B cell (primary cell): ENCODE data around the gene RBM26.

Source experiments
- EZH2 ChIP-seq: IDR thresholded peaks from 2 replicates; pipeline ENCODE4 v1.6.1; 2012; ENCODE audit warnings: borderline replicate concordance, low read depth, mild to moderate bottlenecking, moderate library complexity, low read length; ENCODE audit not compliant: insufficient read depth, poor library complexity, severe bottlenecking
- TF ChIP-seq, protein P1 (sequence below): fragments of 200-600 bp; IDR thresholded peaks from one replicate; pipeline ENCODE4 v1.8.0; 2022; ENCODE audit warnings: antibody characterized with exemption, mild to moderate bottlenecking

DNA sequence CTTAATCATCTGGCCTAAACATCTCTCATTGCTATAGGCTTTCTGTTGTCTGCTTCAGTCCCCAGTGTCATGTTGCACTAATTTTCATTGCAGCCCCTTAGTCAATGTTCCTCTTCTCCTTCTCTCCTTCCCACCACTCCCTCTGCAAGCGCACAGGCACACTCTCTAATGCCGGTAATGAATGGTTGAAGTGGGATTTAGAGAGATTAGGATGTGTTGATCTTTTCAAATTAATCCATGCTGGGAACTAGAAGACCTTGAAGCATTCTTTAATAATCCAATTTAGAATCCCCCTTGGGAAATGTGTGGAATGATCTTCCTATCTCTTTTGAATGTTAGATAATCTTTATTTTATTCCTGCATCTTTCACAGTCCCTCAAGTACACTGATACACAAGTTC lies 41.7 kb upstream of the RBM26 start:
- TF ChIP-seq, protein P1, sequence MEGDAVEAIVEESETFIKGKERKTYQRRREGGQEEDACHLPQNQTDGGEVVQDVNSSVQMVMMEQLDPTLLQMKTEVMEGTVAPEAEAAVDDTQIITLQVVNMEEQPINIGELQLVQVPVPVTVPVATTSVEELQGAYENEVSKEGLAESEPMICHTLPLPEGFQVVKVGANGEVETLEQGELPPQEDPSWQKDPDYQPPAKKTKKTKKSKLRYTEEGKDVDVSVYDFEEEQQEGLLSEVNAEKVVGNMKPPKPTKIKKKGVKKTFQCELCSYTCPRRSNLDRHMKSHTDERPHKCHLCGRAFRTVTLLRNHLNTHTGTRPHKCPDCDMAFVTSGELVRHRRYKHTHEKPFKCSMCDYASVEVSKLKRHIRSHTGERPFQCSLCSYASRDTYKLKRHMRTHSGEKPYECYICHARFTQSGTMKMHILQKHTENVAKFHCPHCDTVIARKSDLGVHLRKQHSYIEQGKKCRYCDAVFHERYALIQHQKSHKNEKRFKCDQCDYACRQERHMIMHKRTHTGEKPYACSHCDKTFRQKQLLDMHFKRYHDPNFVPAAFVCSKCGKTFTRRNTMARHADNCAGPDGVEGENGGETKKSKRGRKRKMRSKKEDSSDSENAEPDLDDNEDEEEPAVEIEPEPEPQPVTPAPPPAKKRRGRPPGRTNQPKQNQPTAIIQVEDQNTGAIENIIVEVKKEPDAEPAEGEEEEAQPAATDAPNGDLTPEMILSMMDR: no peak
- TF ChIP-seq EZH2: no peak
